OCI-LY7 (cell line): ENCODE results near the gene MTUS2. TPM values are rescaled to one million over a fixed set of nuclear protein-coding genes. Genes with fewer than 3 reads are reported as not detected.
"Not testable (repeated sequence)": the region's sequence is repeated elsewhere in the genome, so short reads cannot be mapped to it uniquely, and the experiment has no call there.

Source experiments
- BruUV-seq: library from RNA; stranded (reverse); fragments of 400-500 nt; replicated peaks from 2 replicates; lab custom pipeline; 2021; lab: Mats Ljungman, UMichigan
- CTCF ChIA-PET: fragments of 300-600 bp; sonication (Branson Sonifier 250); formaldehyde crosslinking; loops from one replicate; lab custom pipeline; 2022; ENCODE audit warnings: antibody characterized with exemption; ENCODE audit not compliant: unreplicated experiment; lab: Charles Lee
- POLR2A ChIA-PET: fragments of 300-600 bp; sonication (Branson Sonifier 250); formaldehyde crosslinking; loops from one replicate; lab custom pipeline; 2022; ENCODE audit warnings: antibody characterized with exemption; lab: Charles Lee
- DNase-seq: peaks from one replicate; pipeline ENCODE4 v3.0.0-alpha.2; 2015; ENCODE audit warnings: low spot score
- H2AFZ ChIP-seq: fragments of 200-600 bp; sonication (generic), shearing (Covaris generic); 2 replicates; pipeline ENCODE4 v1.6.1; 2014; ENCODE audit warnings: mild to moderate bottlenecking, antibody characterized with exemption, low read length, moderate library complexity
- H3K27ac ChIP-seq: fragments of 200-600 bp; sonication (generic); 2 replicates; pipeline ENCODE4 v1.5.1; 2014; ENCODE audit warnings: mixed run types, low read depth, mild to moderate bottlenecking, moderate library complexity, low read length, inconsistent platforms; ENCODE audit not compliant: poor library complexity, severe bottlenecking
- H3K36me3 ChIP-seq: fragments of 200-600 bp; sonication (generic); 2 replicates; pipeline ENCODE4 v1.6.1; 2014; ENCODE audit warnings: mild to moderate bottlenecking, antibody characterized with exemption, low read length, moderate library complexity, mixed read lengths; ENCODE audit not compliant: insufficient read depth
- H3K4me1 ChIP-seq: fragments of 200-600 bp; sonication (generic); 2 replicates; pipeline ENCODE4 v1.5.1; 2014; ENCODE audit warnings: mild to moderate bottlenecking, low read length; ENCODE audit not compliant: insufficient read depth, poor library complexity, severe bottlenecking
- H3K4me2 ChIP-seq: fragments of 200-600 bp; sonication (generic); 2 replicates; pipeline ENCODE4 v1.6.1; 2014; ENCODE audit warnings: mild to moderate bottlenecking, low read length
- H3K4me3 ChIP-seq: fragments of 200-600 bp; sonication (generic); 2 replicates; pipeline ENCODE4 v1.5.1; 2014; ENCODE audit warnings: mild to moderate bottlenecking, low read depth, low read length; ENCODE audit not compliant: poor library complexity, severe bottlenecking
- H3K79me2 ChIP-seq: fragments of 200-600 bp; sonication (generic); 2 replicates; pipeline ENCODE4 v1.6.1; 2016; ENCODE audit warnings: low read depth, mild to moderate bottlenecking, low read length, moderate library complexity, mixed read lengths; ENCODE audit not compliant: insufficient read depth
- H3K9me2 ChIP-seq: fragments of 200-600 bp; sonication (generic); 2 replicates; pipeline ENCODE4 v1.6.1; 2016; ENCODE audit warnings: mild to moderate bottlenecking, low read length, mixed read lengths; ENCODE audit not compliant: insufficient read depth
- H3K9me3 ChIP-seq: fragments of 200-600 bp; sonication (generic); 2 replicates; pipeline ENCODE4 v1.6.1; 2014; ENCODE audit warnings: mild to moderate bottlenecking, mixed run types, low read length, mixed read lengths
- H4K20me1 ChIP-seq: fragments of 200-600 bp; sonication (generic); 2 replicates; pipeline ENCODE4 v1.6.1; 2014; ENCODE audit warnings: mild to moderate bottlenecking, antibody characterized with exemption, low read length, moderate library complexity, mixed read lengths; ENCODE audit not compliant: insufficient read depth
- EZH2phosphoT487 ChIP-seq: fragments of 200-600 bp; sonication (generic); IDR thresholded peaks from 2 replicates; pipeline ENCODE4 v1.6.1; 2018; ENCODE audit warnings: low read depth, borderline replicate concordance, mild to moderate bottlenecking, mixed run types, antibody characterized with exemption, low read length, moderate library complexity, mixed read lengths
- intact Hi-C: fragments of 100-400 bp; cut with micrococcal nuclease; formaldehyde crosslinking; loops from one replicate; pipeline ENCODE4 v1.10.0; 2022; ENCODE audit not compliant: unreplicated experiment
- total RNA-seq, 2 experiments: library from RNA; depleted of rRNA in 1 of 2; stranded (reverse); fragments of >200 nt in 1 of 2; shearing (Covaris generic) in 1 of 2; gene quantifications; 2 replicates each; pipeline ENCODE4 v1.2.3, GENCODE V29; 2014 to 2022
- TF ChIP-seq, protein P1 (sequence below): fragments of 200-600 bp; sonication (generic); conservative IDR thresholded peaks from 2 replicates; pipeline ENCODE4 v1.5.1; 2014; ENCODE audit warnings: mild to moderate bottlenecking, antibody characterized with exemption, low read length, moderate library complexity, mixed read lengths

Gene MTUS2
- total RNA-seq, 2 experiments from 2014 or later: 0.16 to 9.8 TPM

DNA sequence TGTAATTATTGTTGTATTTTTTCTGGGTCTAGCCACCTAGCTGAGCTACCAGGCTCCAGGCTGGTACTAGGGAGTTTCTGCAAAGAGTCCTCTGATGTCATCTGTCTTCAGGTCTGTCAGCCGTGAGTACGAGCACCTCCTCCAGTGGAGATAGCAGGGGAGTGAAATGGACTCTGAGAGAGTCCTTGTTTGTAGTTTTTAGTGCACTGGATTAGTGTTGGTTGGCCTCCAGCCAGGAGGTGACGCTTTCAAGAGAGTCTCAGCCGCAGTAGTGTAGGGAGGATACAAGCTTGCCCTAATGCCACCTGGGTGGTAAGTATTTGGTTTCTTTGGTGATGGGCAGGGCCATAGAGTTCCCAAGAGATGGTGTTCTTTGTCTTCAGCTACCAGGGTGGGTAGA is 390.5 kb downstream of the MTUS2 start:
- Histone ChIP-seq H3K9me3 (no peaks in the 10 kb centered on the region), H3K4me3 (no peak overlapping the region), H3K4me1 (no peaks in the 10 kb centered on the region), H3K27ac (no peak overlapping the region), H4K20me1 (no peaks in the 10 kb centered on the region), H3K4me2 (no peak overlapping the region), H2AFZ (no peak overlapping the region), H3K9me2 (no peaks in the 10 kb centered on the region), H3K79me2 (no peaks in the 10 kb centered on the region), H3K36me3 (no peaks in the 10 kb centered on the region)
- ChIA-PET POLR2A (no interaction called here), CTCF (no interaction called here)
- no peak for DNase-seq
- no peak for TF ChIP-seq EZH2phosphoT487
- TF ChIP-seq, protein P1, sequence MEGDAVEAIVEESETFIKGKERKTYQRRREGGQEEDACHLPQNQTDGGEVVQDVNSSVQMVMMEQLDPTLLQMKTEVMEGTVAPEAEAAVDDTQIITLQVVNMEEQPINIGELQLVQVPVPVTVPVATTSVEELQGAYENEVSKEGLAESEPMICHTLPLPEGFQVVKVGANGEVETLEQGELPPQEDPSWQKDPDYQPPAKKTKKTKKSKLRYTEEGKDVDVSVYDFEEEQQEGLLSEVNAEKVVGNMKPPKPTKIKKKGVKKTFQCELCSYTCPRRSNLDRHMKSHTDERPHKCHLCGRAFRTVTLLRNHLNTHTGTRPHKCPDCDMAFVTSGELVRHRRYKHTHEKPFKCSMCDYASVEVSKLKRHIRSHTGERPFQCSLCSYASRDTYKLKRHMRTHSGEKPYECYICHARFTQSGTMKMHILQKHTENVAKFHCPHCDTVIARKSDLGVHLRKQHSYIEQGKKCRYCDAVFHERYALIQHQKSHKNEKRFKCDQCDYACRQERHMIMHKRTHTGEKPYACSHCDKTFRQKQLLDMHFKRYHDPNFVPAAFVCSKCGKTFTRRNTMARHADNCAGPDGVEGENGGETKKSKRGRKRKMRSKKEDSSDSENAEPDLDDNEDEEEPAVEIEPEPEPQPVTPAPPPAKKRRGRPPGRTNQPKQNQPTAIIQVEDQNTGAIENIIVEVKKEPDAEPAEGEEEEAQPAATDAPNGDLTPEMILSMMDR: no peak
- intact Hi-C loops: no loop called here
- no TSS peak for BruUV-seq

- H2AFZ ChIP-seq, BruUV-seq, H4K20me1 ChIP-seq, H3K9me3 ChIP-seq, H3K9me2 ChIP-seq, H3K4me2 ChIP-seq, H3K36me3 ChIP-seq, H3K79me2 ChIP-seq, H3K27ac ChIP-seq, DNase-seq, CTCF ChIA-PET, intact Hi-C loops, H3K4me3 ChIP-seq, H3K4me1 ChIP-seq, POLR2A ChIA-PET: not testable (repeated sequence)
Measured at GRCh38 chr13:29211162-29211561, 391.0 kb downstream of the MTUS2 start.

DNA sequence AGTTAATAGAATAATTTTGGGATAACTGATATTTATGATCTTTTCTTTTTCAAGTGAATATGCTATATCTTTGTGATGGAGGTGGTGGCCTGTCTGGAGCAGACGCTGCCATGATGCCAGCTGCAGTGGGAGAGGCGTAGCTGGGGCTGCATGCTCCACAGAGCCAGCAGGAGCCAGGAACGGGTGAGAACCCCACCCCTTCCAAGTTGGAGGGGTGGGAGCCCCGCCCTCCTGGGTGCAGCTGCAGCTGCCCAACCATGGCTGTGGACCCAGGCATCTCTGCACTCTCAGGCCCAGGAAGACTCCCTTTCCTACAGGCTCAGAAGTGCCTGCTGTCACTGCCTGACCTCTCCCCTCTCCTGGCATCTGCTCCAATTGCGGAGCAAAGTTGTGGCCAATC is 402.3 kb downstream of the MTUS2 start:
- Histone ChIP-seq H3K9me3 (no peaks in the 10 kb centered on the region), H3K9me2 (no peaks in the 10 kb centered on the region), H2AFZ (no peak overlapping the region), H4K20me1 (no peaks in the 10 kb centered on the region), H3K27ac (no peak overlapping the region), H3K4me1 (no peaks in the 10 kb centered on the region), H3K36me3 (no peaks in the 10 kb centered on the region), H3K4me2 (no peak overlapping the region), H3K4me3 (no peak overlapping the region), H3K79me2 (no peaks in the 10 kb centered on the region)
- DNase-seq: no peak
- intact Hi-C loops: no loop called here
- TF ChIP-seq, protein P1: no peak
- BruUV-seq: no TSS peak
- CTCF ChIA-PET: no interaction called here
- POLR2A ChIA-PET: no interaction called here
